GM18951 (cell line): Measurements from ENCODE around the gene EEFSEC.

Source experiments
- POLR2A ChIP-seq: IDR thresholded peaks from 4 replicates; pipeline ENCODE4 v1.6.1; 2011; ENCODE audit warnings: mild to moderate bottlenecking; ENCODE audit not compliant: insufficient read length, insufficient read depth; ENCODE audit errors: extremely low read depth
- in situ Hi-C: fragments of 300-500 bp; cut with MboI; formaldehyde crosslinking; loops from one replicate; pipeline ENCODE4 v1.12.0; 2022; ENCODE audit warnings: low sequenced_read_pairs, mixed read lengths, inconsistent platforms; ENCODE audit not compliant: unreplicated experiment

The EEFSEC gene

GRCh38 chr3:128285967-128286321 is 132.7 kb downstream of the EEFSEC start:
- in situ Hi-C loops = no loop called here
- TF ChIP-seq POLR2A = no peak

GRCh38 chr3:128286691-128287090 is 133.4 kb downstream of the EEFSEC start:
- TF ChIP-seq POLR2A = no peak
- in situ Hi-C loops = no loop called here

- in situ Hi-C loops = no loop called here
Measured at GRCh38 chr3:128287216-128287615, 133.9 kb downstream of the EEFSEC start.

GRCh38 chr3:128289534-128289933 is 136.3 kb downstream of the EEFSEC start:
- in situ Hi-C loops = no loop called here
- TF ChIP-seq POLR2A = no peak

More at GRCh38 chr3:128287216-128287615, 133.9 kb downstream of the EEFSEC start:
- TF ChIP-seq POLR2A = no peak

- in situ Hi-C loops = no loop called here
- TF ChIP-seq POLR2A = no peak
Measured at GRCh38 chr3:128290484-128290883, 137.2 kb downstream of the EEFSEC start.

GRCh38 chr3:128293930-128294329 is 140.6 kb downstream of the EEFSEC start:
- no peak for TF ChIP-seq POLR2A
- in situ Hi-C loops = no loop called here

- no peak for TF ChIP-seq POLR2A
- in situ Hi-C loops = no loop called here
Measured at GRCh38 chr3:128294999-128295468, 141.8 kb downstream of the EEFSEC start.

- in situ Hi-C loops = no loop called here
Measured at GRCh38 chr3:128296469-128297251, 143.4 kb downstream of the EEFSEC start.

GRCh38 chr3:128297401-128298138 is 144.3 kb downstream of the EEFSEC start:
- in situ Hi-C loops = no loop called here
- no peak for TF ChIP-seq POLR2A

More at GRCh38 chr3:128296469-128297251, 143.4 kb downstream of the EEFSEC start:
- TF ChIP-seq POLR2A = no peak

- in situ Hi-C loops = no loop called here
- no peak for TF ChIP-seq POLR2A
Measured at GRCh38 chr3:128301186-128302023, 148.1 kb downstream of the EEFSEC start.

- in situ Hi-C loops = no loop called here
Measured at GRCh38 chr3:128306481-128306880, 153.2 kb downstream of the EEFSEC start.

GRCh38 chr3:128307029-128307633 is 153.8 kb downstream of the EEFSEC start:
- in situ Hi-C loops = no loop called here
- no peak for TF ChIP-seq POLR2A

More at GRCh38 chr3:128306481-128306880, 153.2 kb downstream of the EEFSEC start:
- no peak for TF ChIP-seq POLR2A
